NOMO-1 treated with dmso at 0.1 percent for 144 hours (cell line): ENCODE measurements around the gene HSP90B1.

Source experiments
- DNase-seq: peaks from one replicate; lab custom pipeline; 2025; ENCODE audit not compliant: unreplicated experiment; lab: John Stamatoyannopoulos, UW

HSP90B1 gene

DNA sequence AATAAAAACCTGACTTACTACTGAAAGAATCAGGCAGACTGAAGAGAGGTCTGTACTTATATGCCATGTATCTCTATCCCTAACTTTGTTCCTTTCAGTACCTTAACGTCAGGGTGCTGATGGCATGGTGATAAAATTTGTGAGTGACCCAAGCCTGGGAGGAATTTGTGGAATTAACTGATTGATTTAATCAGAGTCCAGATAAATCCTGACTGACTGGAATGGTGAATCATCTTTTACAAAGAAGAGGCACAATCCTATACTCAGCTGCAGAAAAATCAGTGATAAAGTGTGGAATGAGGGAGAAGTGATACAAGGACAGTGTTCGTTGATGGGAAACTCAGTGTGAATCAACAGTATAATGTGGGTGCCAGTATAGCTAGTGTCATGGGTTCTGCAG lies 39.2 kb downstream of the HSP90B1 start:
- DNase-seq = no peak

DNA sequence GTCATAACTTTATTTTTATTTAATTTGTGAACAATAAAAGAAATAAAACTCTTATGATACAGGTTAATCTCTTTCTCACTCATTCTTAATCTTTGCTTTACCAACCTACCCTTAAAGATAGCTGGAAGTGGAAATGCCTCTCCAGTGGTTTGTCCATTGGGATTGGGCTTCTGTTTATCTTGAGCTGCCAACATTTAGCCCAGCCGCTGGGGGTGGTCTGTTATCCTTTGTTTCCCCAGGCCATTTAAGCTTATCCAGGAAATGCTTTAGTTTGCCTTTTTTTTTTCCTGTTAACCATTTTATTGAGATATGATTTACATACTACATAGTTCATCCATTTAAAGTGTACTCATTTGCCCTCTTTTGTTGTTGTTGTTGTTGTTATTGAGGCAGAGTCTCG lies 43.7 kb downstream of the HSP90B1 start:
- DNase-seq = no peak

DNA sequence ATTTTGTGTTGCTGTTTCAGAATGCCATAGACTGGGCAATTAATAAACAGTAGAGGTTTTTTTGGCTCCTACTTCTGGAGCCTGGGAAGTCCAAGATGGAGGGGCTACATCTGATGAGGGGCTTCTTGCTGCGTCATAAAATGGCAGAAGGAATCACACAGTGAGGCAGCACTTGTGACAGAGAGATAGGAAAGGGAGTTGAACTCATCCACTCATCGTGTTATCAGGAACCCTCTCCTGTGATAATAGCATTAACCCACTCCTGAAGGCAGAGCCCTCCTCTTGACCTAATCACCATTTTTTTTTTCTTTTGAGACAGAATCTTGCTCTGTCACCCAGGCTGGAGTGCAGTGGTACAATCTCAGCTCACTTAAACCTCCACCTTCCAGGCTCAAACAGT lies 45.2 kb downstream of the HSP90B1 start:
- no peak for DNase-seq

DNA sequence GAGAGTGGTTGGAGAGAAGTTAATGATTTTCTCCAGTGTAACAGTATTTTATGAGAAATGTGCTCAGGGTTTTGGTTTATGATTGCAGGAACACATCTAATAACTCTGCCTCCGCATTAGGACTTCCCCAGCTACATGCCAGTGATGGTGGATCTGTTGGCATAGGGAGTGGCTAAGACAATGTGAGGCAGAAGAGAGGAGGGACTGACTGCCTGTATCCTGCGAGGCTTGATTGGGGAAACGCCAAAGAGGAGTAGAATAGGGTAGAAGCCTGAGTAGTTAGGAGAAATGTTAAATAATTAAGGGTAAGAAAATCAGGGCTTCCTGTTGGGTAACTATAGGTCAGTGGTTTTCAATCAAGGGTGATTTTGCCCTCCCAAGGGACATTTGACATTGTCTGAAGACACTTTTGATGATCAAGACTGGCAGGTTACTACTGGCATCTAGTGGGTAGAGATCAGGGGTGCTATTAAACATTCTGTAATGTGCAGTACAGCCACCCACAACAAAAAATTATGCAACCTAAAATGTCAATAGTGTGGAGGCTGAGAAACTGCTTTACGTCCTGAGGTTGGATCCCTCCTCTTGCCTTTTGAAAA lies 48.3 kb downstream of the HSP90B1 start:
- DNase-seq = no peak

DNA sequence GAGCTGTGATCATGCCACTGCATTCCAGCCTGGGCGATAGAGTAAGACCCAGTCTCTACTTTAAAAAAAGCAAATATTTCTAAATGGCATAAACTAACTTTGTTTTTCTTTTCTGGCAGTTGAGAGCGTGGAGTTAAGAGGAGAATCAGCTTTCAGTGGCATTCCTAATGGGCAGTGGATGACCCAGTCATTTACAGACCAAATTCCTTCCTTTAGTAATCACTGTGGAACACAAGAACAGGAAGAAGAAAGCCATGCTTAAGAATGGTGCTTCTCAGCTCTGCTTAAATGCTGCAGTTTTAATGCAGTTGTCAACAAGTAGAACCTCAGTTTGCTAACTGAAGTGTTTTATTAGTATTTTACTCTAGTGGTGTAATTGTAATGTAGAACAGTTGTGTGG lies 56.6 kb downstream of the HSP90B1 start:
- no peak for DNase-seq

DNA sequence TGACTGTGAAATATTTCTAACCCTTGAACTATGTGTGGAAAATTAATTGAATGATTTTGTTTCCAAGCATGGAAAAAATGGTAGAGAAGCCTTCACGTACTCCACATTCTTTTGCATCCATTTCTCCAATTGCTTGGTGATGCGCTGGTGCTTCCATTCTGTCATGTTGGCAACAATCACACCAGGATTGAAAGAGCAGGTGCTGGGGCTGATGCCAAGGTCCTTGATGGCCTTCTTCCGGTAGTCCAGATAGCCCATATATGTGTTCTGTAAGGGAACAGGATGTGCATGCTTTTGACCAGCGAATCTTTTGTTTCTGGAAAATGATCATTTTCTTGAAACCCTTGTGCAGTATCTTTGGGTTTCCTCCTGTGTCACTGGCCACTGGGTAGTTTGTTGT lies 64.0 kb downstream of the HSP90B1 start:
- DNase-seq = no peak

DNA sequence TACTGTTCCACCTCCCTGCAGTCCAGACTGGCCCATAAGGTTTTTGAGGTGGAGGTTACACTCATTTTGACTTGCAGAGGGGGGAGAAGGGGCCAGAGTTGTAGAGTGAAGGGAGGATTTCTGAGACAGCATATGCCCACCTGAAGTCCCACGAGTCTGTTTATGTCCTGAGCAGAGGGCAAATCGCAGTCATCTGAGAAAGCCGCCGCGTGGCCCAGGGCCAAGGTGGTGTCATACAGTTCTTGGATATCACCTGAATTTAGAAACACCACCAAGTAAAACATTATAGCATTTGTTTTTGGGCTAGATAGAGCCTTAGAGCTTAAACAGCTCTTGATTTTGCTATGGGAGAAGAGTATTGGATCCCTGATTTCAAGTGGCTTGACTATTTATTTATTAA lies 66.4 kb downstream of the HSP90B1 start:
- no peak for DNase-seq

DNA sequence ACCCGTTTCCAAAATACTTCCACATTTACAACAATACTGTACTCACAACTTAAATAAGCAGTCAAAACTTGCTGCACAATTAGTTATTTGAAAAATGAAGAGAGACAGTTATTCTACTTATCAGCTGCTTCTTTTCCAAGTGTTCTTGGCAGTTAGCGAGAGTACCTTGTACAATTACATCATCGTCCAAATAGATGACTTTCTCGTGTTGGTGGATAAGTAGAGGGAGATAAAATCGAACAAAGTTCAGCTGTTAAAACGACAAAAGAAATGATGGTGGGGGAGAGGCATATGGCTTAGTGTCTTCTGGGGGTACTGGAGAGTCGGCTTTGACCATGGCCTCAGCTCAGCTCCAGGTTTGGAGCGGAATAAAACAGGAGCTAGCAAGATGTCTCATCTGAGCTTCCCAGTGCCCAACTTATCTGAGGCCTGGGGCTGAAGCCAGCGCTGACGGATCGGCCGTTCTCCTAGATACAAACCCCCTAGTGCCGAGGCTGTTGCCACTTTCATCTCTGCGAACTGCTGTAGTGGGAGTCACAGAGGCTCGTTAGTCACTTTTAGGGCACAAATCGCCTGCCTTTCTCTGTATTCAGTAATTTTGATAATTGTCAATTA lies 67.2 kb downstream of the HSP90B1 start:
- DNase-seq = no peak
